Nephron (organoid): ENCODE measurements around the gene CPE.

Source experiments
- H3K27ac Mint-ChIP-seq, 3 experiments: 2 replicates each; pipeline ENCODE4 v1.8.0; 2020; ENCODE audit warnings: mixed read lengths in 3 of 3, mild to moderate bottlenecking in 2 of 3, moderate library complexity in 1 of 3
- H3K27me3 Mint-ChIP-seq: 2 replicates; pipeline ENCODE4 v1.8.0; 2021; ENCODE audit warnings: low read depth, mild to moderate bottlenecking, moderate library complexity, mixed read lengths
- H3K36me3 Mint-ChIP-seq: 2 replicates; pipeline ENCODE4 v1.8.0; 2020; ENCODE audit warnings: low read depth, mixed read lengths
- H3K4me1 Mint-ChIP-seq: 2 replicates; pipeline ENCODE4 v1.8.0; 2020; ENCODE audit warnings: mixed read lengths
- H3K4me3 Mint-ChIP-seq, 3 experiments: 2 replicates each; pipeline ENCODE4 v1.8.0; 2020; ENCODE audit warnings: mild to moderate bottlenecking in 3 of 3, mixed read lengths in 3 of 3, moderate library complexity in 2 of 3
- H3K9me3 Mint-ChIP-seq: 2 replicates; pipeline ENCODE4 v1.8.0; 2020; ENCODE audit warnings: mixed read lengths
- CTCF ChIP-seq, 3 experiments: fragments of 200-600 bp; sonication (generic); IDR thresholded peaks; one replicate each; pipeline ENCODE4 v1.5.0; 2021; ENCODE audit warnings: antibody characterized with exemption in 3 of 3; ENCODE audit not compliant: unreplicated experiment in 3 of 3

The CPE gene

GRCh38 chr4:165493359-165493758 is 114.6 kb downstream of the CPE start:
- peaks cover 5% of the 10 kb centered on the region for H3K4me1 Mint-ChIP-seq
- peaks cover 5% of the 10 kb centered on the region for H3K27me3 Mint-ChIP-seq
- peaks cover 18% of the 10 kb centered on the region for H3K36me3 Mint-ChIP-seq
- H3K27ac Mint-ChIP-seq: no peak overlapping the region
- H3K4me3 Mint-ChIP-seq: peak overlapping the region in 2 of 3 experiments; percentile 3 to 21
- no peaks in the 10 kb centered on the region for H3K9me3 Mint-ChIP-seq
- peak; percentile 59 to 77 (median 65) for TF ChIP-seq CTCF (IDR thresholded peaks at IDR 0.05; ENCODE audit: unreplicated experiment in 3 of 3)

GRCh38 chr4:165502916-165503907 is 124.4 kb downstream of the CPE start:
- TF ChIP-seq CTCF (IDR thresholded peaks at IDR 0.05; ENCODE audit: unreplicated experiment in 3 of 3): no peak
- Mint-ChIP-seq H3K4me3 (no peak overlapping the region), H3K27me3 (peaks cover 4% of the 10 kb centered on the region), H3K4me1 (peaks cover 26% of the 10 kb centered on the region), H3K9me3 (peaks cover 2% of the 10 kb centered on the region), H3K27ac (peak overlapping the region in 2 of 3 experiments; percentile 56 to 57), H3K36me3 (peaks cover 18% of the 10 kb centered on the region)

- Mint-ChIP-seq H3K4me1 (peaks cover 26% of the 10 kb centered on the region), H3K4me3 (peak overlapping the region in 1 of 3 experiments; percentile 7), H3K27ac (peak overlapping the region in 2 of 3 experiments; percentile 56 to 57), H3K27me3 (peaks cover 4% of the 10 kb centered on the region), H3K9me3 (peaks cover 2% of the 10 kb centered on the region), H3K36me3 (peaks cover 8% of the 10 kb centered on the region)
- no peak for TF ChIP-seq CTCF (IDR thresholded peaks at IDR 0.05; ENCODE audit: unreplicated experiment in 3 of 3)
Observed at GRCh38 chr4:165504184-165504583, 125.4 kb downstream of the CPE start.

- TF ChIP-seq CTCF (IDR thresholded peaks at IDR 0.05; ENCODE audit: unreplicated experiment in 3 of 3): no peak
- Mint-ChIP-seq H3K27ac (peak overlapping the region in 1 of 3 experiments; percentile 35), H3K4me1 (peaks cover 26% of the 10 kb centered on the region)
Observed at GRCh38 chr4:165505958-165506837, 127.4 kb downstream of the CPE start.

GRCh38 chr4:165506849-165507248 is 128.0 kb downstream of the CPE start:
- Mint-ChIP-seq H3K9me3 (peaks cover 2% of the 10 kb centered on the region), H3K36me3 (no peaks in the 10 kb centered on the region), H3K27ac (peak overlapping the region in 1 of 3 experiments; percentile 35), H3K27me3 (peaks cover 4% of the 10 kb centered on the region), H3K4me1 (peaks cover 26% of the 10 kb centered on the region), H3K4me3 (no peak overlapping the region)
- no peak for TF ChIP-seq CTCF (IDR thresholded peaks at IDR 0.05; ENCODE audit: unreplicated experiment in 3 of 3)

More at GRCh38 chr4:165505958-165506837, 127.4 kb downstream of the CPE start:
- peaks cover 2% of the 10 kb centered on the region for H3K9me3 Mint-ChIP-seq
- H3K27me3 Mint-ChIP-seq: peaks cover 4% of the 10 kb centered on the region
- H3K36me3 Mint-ChIP-seq: no peaks in the 10 kb centered on the region
- H3K4me3 Mint-ChIP-seq: no peak overlapping the region
